HepG2 (cell line): ENCODE measurements around the gene CAPS.

ENCODE experiments used
- AGO2 ChIP-seq: fragments of 200-400 bp; formaldehyde crosslinking; optimal IDR thresholded peaks from 2 replicates; pipeline ENCODE3; 2017; ENCODE audit warnings: mild to moderate bottlenecking, low read depth, low read length, moderate library complexity
- AKAP8 ChIP-seq: sonication (generic); formaldehyde crosslinking; IDR thresholded peaks from 2 replicates; pipeline ENCODE4 v1.5.1; 2020; ENCODE audit warnings: mild to moderate bottlenecking, missing genetic modification reagents
- CREB1 ChIP-seq, 2 experiments: fragments of 450-650 bp in 1 of 2; IDR thresholded peaks; 2 replicates each; pipeline ENCODE4 v1.6.1; 2016 to 2017; ENCODE audit warnings: control low read depth in 1 of 2, mild to moderate bottlenecking in 1 of 2, missing compliant biosample characterization in 1 of 2, missing genetic modification characterization in 1 of 2
- CREM ChIP-seq, 2 experiments: sonication (generic) in 1 of 2; formaldehyde crosslinking in 1 of 2; IDR thresholded peaks; 2 replicates each; pipeline versions ENCODE4 v1.4.0 to v1.6.1; 2016 to 2020; ENCODE audit warnings: antibody characterized with exemption in 1 of 2, mild to moderate bottlenecking in 1 of 2, missing genetic modification reagents in 1 of 2
- CTCF ChIP-seq: sonication (generic); formaldehyde crosslinking; IDR thresholded peaks from 2 replicates; pipeline ENCODE4 v1.5.0; 2020; ENCODE audit warnings: mild to moderate bottlenecking, missing genetic modification reagents, moderate library complexity
- GABPB1 ChIP-seq: IDR thresholded peaks from 2 replicates; pipeline ENCODE4 v1.6.1; 2016; ENCODE audit warnings: mild to moderate bottlenecking, missing genetic modification reagents, moderate library complexity, missing compliant biosample characterization
- HNRNPUL1 ChIP-seq: fragments of 200-400 bp; formaldehyde crosslinking; IDR thresholded peaks from 2 replicates; pipeline ENCODE4 v1.6.1; 2017; ENCODE audit warnings: low read depth, mild to moderate bottlenecking, low read length, moderate library complexity
- IRF1 ChIP-seq: sonication (generic); formaldehyde crosslinking; IDR thresholded peaks from 2 replicates; pipeline ENCODE4 v1.4.0; 2020; ENCODE audit warnings: low read depth, mild to moderate bottlenecking, missing genetic modification reagents
- MED1 ChIP-seq: sonication (generic); formaldehyde crosslinking; IDR thresholded peaks from 2 replicates; pipeline ENCODE4 v1.4.0; 2020; ENCODE audit warnings: missing genetic modification reagents
- MYNN ChIP-seq: sonication (generic); formaldehyde crosslinking; IDR thresholded peaks from 2 replicates; pipeline ENCODE4 v1.4.0; 2020; ENCODE audit warnings: mild to moderate bottlenecking, low read depth, missing genetic modification reagents
- POLR2AphosphoS5 ChIP-seq: IDR thresholded peaks from 2 replicates; pipeline ENCODE4 v1.6.1; 2012; ENCODE audit warnings: low read depth, low read length
- RAD21 ChIP-seq: fragments of 450-650 bp; formaldehyde crosslinking; IDR thresholded peaks from 2 replicates; pipeline ENCODE4 v1.5.0; 2020; ENCODE audit warnings: mild to moderate bottlenecking
- ZNF24 ChIP-seq: fragments of 450-650 bp; IDR thresholded peaks from 2 replicates; pipeline ENCODE4 v1.6.1; 2017; ENCODE audit warnings: antibody characterized with exemption, mild to moderate bottlenecking
- TF ChIP-seq, protein P1 (sequence below): sonication (generic); formaldehyde crosslinking; IDR thresholded peaks from 2 replicates; pipeline ENCODE4 v1.4.0; 2020; ENCODE audit warnings: missing genetic modification reagents

DNA sequence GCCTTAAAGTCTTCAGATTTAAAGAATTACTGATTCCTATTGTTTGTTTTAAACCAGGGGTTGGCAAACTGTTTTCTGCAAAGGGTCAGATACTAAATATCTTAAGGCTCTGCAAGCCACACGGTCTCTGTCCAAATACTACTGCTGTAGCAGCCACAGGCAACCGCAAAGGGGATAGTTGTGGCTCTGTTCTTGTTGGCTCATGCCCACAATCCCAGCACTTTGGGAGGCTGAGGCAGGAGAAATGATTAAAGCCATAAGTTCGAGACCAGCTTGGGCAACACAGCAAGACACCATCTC, 41.5 kb downstream of the CAPS start:
- TF ChIP-seq AGO2 (no peak), CREM (IDR thresholded peaks at IDR 0.05) (no peak), CREM (CRISPR knock-in tag; IDR thresholded peaks at IDR 0.05) (no peak), POLR2AphosphoS5 (no peak), ZNF24 (no peak), RAD21 (CRISPR knock-in tag) (no peak), MED1 (no peak), CREB1 (IDR thresholded peaks at IDR 0.05) (no peak), CREB1 (CRISPR knock-in tag; IDR thresholded peaks at IDR 0.05) (no peak), CTCF (CRISPR knock-in tag) (no peak), MYNN (no peak), HNRNPUL1 (no peak), GABPB1 (CRISPR knock-in tag) (no peak), IRF1 (CRISPR knock-in tag) (no peak), AKAP8 (CRISPR knock-in tag) (no peak)
- TF ChIP-seq, protein P1, sequence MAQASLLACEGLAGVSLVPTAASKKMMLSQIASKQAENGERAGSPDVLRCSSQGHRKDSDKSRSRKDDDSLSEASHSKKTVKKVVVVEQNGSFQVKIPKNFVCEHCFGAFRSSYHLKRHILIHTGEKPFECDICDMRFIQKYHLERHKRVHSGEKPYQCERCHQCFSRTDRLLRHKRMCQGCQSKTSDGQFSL (CRISPR knock-in tag) = no peak
